ENCODE data around the gene PSORS1C1. TPM values are rescaled to one million over a fixed set of nuclear protein-coding genes. Genes with fewer than 3 reads are reported as not detected.

PSORS1C1 gene
- total and polyA plus RNA-seq, 3 experiments from 2014 or later, result not detected

DNA sequence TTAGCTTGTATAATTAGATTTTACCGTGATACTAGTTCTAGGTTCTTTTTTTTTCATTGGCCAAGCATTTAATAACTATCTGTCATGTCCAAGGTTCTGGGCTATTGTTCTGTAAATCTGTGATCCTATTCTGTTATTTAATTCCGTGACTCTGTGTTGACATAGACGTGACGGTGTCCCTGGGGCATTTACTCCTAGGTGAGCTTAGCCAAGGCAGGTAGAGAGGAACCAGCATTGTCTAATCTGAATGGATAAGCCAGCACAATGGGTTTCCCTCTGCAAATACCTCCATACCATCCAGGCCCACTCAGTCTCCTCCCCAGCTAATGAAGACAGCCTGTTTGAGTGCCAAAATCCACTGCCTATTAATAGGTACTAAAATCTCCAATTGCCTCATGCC is 14.5 kb downstream of the PSORS1C1 start:
- H3K4me1 Mint-ChIP-seq, result peaks cover 6 to 7% (median 6%) of the 10 kb centered on the region in 3 donors
- no peak overlapping the region for H3K27ac Mint-ChIP-seq
- Histone ChIP-seq H3K9me3 (ENCODE audit: low read length) (no peaks in the 10 kb centered on the region), H3K27ac (ENCODE audit: low read depth, low read length) (no peak overlapping the region), H3K4me3 (ENCODE audit: low read length) (no peak overlapping the region), H3K27me3 (ENCODE audit: insufficient read depth, low read length, poor library complexity, severe bottlenecking) (peaks cover 4% of the 10 kb centered on the region), H3K4me1 (ENCODE audit: insufficient read depth, low read length) (no peaks in the 10 kb centered on the region), H3K36me3 (ENCODE audit: insufficient read depth, low read length) (no peaks in the 10 kb centered on the region)
- ChIA-PET POLR2A (no interaction called here), CTCF (interaction anchor here (0.9 to 2.3 kb wide), 9 partner anchors 9 to 216 kb away, joined by 3 to 10 read pairs (median 4); partner anchors contain the start of genes PSORS1C1, PSORS1C2 and VARS2)
- H3K9me3 Mint-ChIP-seq, result no peaks in the 10 kb centered on the region
- peaks cover 5 to 7% of the 10 kb centered on the region in 2 donors for H3K27me3 Mint-ChIP-seq
- H3K36me3 Mint-ChIP-seq, result no peaks in the 10 kb centered on the region
- no peak overlapping the region for H3K4me3 Mint-ChIP-seq
- no peak for DNase-seq

DNA sequence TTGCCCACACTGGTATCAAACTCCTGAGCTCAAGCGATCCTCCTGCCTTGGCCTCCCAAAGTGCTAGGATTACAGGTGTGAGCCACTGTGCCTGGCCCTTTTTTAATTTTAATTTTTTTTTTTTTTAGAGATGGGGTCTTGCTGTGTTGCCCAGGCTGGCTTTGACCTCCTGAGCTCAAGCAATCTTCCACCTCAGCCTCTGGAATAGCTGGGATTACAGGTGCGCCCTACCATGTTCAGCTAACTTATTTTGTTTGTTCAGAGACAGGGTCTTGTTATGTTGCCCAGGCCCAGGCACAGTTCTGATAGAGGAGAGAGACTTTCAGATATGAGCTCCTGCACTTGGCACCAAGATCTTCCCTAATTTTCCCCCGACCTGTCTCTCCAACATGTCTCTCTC is 16.2 kb downstream of the PSORS1C1 start:
- DNase-seq, result no peak
- Mint-ChIP-seq H3K27me3 (peaks cover 5 to 7% of the 10 kb centered on the region in 2 donors), H3K4me1 (peaks cover 6 to 7% (median 6%) of the 10 kb centered on the region in 3 donors), H3K36me3 (no peaks in the 10 kb centered on the region), H3K27ac (no peak overlapping the region), H3K4me3 (no peak overlapping the region), H3K9me3 (no peaks in the 10 kb centered on the region)
- H3K36me3 ChIP-seq (ENCODE audit: insufficient read depth, low read length), result no peaks in the 10 kb centered on the region
- H3K9me3 ChIP-seq (ENCODE audit: low read length), result no peaks in the 10 kb centered on the region
- H3K27ac ChIP-seq (ENCODE audit: low read depth, low read length), result no peak overlapping the region
- no peaks in the 10 kb centered on the region for H3K4me1 ChIP-seq (ENCODE audit: insufficient read depth, low read length)
- H3K4me3 ChIP-seq (ENCODE audit: low read length), result no peak overlapping the region
- H3K27me3 ChIP-seq (ENCODE audit: insufficient read depth, low read length, poor library complexity, severe bottlenecking), result peaks cover 4% of the 10 kb centered on the region
- ChIA-PET POLR2A (interaction anchor here (0.7 kb wide), 1 partner anchor 28 kb away, joined by 3 read pairs; no protein-coding TSS in a partner anchor), CTCF (interaction anchor here (2.3 to 13.1 kb wide), 2 partner anchors 62 to 237 kb away, joined by 5 to 80 read pairs; no protein-coding TSS in a partner anchor)

DNA sequence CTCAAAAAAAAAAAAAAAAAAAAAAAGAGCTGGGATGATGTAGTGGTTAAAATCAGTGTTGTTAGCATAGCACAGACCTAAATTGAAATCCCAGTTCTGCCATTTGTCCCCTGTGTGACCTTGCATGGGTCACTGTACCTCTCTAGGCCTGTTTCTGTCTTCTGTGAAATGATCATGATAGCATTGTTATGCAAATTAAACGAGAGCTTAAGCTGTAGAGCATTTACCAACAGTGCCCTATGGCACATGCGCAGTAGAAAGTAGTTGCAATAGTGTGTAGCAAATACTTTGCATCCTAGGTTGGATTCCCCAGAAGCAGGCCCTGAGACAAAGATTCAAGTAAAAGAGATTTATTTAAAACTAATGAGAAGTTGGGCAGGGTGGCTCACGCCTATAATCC is 17.0 kb downstream of the PSORS1C1 start:
- H3K27me3 Mint-ChIP-seq, result peaks cover 5 to 7% of the 10 kb centered on the region in 2 donors
- CTCF ChIA-PET, result interaction anchor here (13.1 kb wide), 1 partner anchor 236 kb away, joined by 80 read pairs; no protein-coding TSS in a partner anchor
- peaks cover 6 to 7% (median 6%) of the 10 kb centered on the region in 3 donors for H3K4me1 Mint-ChIP-seq
- Histone ChIP-seq H3K4me1 (ENCODE audit: insufficient read depth, low read length) (no peaks in the 10 kb centered on the region), H3K4me3 (ENCODE audit: low read length) (no peak overlapping the region), H3K27ac (ENCODE audit: low read depth, low read length) (no peak overlapping the region), H3K9me3 (ENCODE audit: low read length) (no peaks in the 10 kb centered on the region), H3K36me3 (ENCODE audit: insufficient read depth, low read length) (no peaks in the 10 kb centered on the region), H3K27me3 (ENCODE audit: insufficient read depth, low read length, poor library complexity, severe bottlenecking) (peaks cover 4% of the 10 kb centered on the region)
- no peak overlapping the region for H3K4me3 Mint-ChIP-seq
- no peaks in the 10 kb centered on the region for H3K9me3 Mint-ChIP-seq
- POLR2A ChIA-PET, result interaction anchor here (0.7 kb wide), 1 partner anchor 79 kb away, joined by 6 read pairs; no protein-coding TSS in a partner anchor
- DNase-seq, result no peak
- no peaks in the 10 kb centered on the region for H3K36me3 Mint-ChIP-seq
- H3K27ac Mint-ChIP-seq, result peak overlapping the region in 1 of 8 donors; percentile 52

DNA sequence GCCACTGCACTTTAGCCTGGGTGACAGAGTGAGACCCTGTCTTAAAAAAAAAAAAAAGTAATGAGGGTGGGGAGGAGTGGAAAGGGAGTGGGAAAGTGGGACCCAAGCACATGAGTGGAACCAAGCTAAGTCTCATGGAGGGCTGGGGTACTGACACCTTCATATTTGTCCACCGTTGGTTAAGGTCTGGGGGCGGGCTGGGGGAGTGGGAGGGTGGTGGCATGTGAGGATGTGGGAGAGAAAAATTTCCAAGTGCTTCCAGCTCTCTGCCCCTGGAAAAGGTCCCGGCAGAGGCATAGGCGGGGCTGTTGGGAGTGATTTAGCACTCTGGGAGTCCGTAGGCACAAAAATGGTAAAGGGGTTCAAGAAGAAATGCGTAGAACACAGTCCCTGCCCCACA is 18.2 kb downstream of the PSORS1C1 start:
- H3K4me1 Mint-ChIP-seq, result peaks cover 11% of the 10 kb centered on the region in 3 donors
- DNase-seq, result no peak
- no peak overlapping the region for H3K27ac Mint-ChIP-seq
- no peak overlapping the region for H3K4me3 Mint-ChIP-seq
- H3K9me3 Mint-ChIP-seq, result no peaks in the 10 kb centered on the region
- H3K4me1 ChIP-seq (ENCODE audit: insufficient read depth, low read length), result peaks cover 4% of the 10 kb centered on the region
- H3K36me3 Mint-ChIP-seq, result no peaks in the 10 kb centered on the region
- H3K27ac ChIP-seq (ENCODE audit: low read depth, low read length), result no peak overlapping the region
- CTCF ChIA-PET, result interaction anchor here (0.7 to 13.1 kb wide), 3 partner anchors 46 to 235 kb away, joined by 3 to 80 read pairs (median 4); no protein-coding TSS in a partner anchor
- no peaks in the 10 kb centered on the region for H3K36me3 ChIP-seq (ENCODE audit: insufficient read depth, low read length)
- no peaks in the 10 kb centered on the region for H3K9me3 ChIP-seq (ENCODE audit: low read length)
- peaks cover 4% of the 10 kb centered on the region for H3K27me3 ChIP-seq (ENCODE audit: insufficient read depth, low read length, poor library complexity, severe bottlenecking)
- POLR2A ChIA-PET, result no interaction called here
- no peak overlapping the region for H3K4me3 ChIP-seq (ENCODE audit: low read length)
- peaks cover 5 to 7% of the 10 kb centered on the region in 2 donors for H3K27me3 Mint-ChIP-seq

DNA sequence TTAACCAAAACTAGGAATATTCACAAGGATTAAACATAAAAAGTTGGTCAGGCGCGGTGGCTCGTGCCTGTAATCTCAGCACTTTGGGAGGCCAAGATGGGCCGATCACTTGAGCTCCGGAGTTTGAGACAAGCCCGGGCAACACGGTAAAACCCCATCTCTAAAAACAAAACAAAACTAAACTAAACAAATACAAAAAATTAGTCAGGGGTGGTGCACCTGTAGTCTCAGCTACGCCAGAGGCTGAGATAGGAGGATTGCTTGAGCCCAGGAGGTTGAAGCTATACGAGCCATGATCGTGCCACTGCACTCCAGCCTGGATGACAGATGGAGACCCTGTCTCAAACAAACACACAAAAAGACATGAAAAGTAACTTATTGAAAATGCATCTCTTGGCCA is 21.1 kb downstream of the PSORS1C1 start:
- ChIA-PET POLR2A (no interaction called here), CTCF (interaction anchor here (1.9 to 13.1 kb wide), 3 partner anchors 12 to 232 kb away, joined by 6 to 80 read pairs (median 27); no protein-coding TSS in a partner anchor)
- H3K27ac Mint-ChIP-seq, result no peak overlapping the region
- Histone ChIP-seq H3K36me3 (ENCODE audit: insufficient read depth, low read length) (no peaks in the 10 kb centered on the region), H3K27ac (ENCODE audit: low read depth, low read length) (no peak overlapping the region), H3K4me1 (ENCODE audit: insufficient read depth, low read length) (peaks cover 5% of the 10 kb centered on the region), H3K27me3 (ENCODE audit: insufficient read depth, low read length, poor library complexity, severe bottlenecking) (peaks cover 4% of the 10 kb centered on the region), H3K4me3 (ENCODE audit: low read length) (no peak overlapping the region), H3K9me3 (ENCODE audit: low read length) (no peaks in the 10 kb centered on the region)
- no peak overlapping the region for H3K4me3 Mint-ChIP-seq
- peaks cover 4 to 6% (median 5%) of the 10 kb centered on the region in 3 donors for H3K4me1 Mint-ChIP-seq
- H3K36me3 Mint-ChIP-seq, result no peaks in the 10 kb centered on the region
- peaks cover 0 to 2% of the 10 kb centered on the region in 2 donors for H3K27me3 Mint-ChIP-seq
- H3K9me3 Mint-ChIP-seq, result no peaks in the 10 kb centered on the region
- DNase-seq, result no peak

DNA sequence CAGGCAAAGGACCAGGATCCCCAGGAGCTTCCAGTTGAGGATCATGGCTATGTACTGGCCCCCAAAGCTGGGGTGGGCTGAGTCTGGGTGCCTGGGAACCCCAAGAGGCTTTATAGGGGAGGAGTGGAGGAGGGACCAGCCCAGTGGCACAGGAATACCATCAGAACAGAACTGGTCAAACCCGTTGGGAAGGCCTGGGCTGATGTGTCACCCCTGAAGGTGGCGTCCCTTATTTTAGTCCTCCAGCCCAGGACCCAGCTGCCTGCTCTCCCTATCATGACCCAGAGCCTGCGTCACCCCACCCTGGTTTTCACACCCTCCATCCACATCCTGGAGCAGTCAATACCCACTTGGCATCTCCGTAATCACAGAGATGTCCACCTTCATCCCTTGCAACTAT is 24.4 kb downstream of the PSORS1C1 start, which contains the start of gene PSORS1C2:
Gene PSORS1C2, minus strand, starts transcription at position 85 of the 400 bp plus-strand sequence. Its CDS starts 40 bp downstream, at position 45.
- Histone ChIP-seq H3K27me3 (ENCODE audit: insufficient read depth, low read length, poor library complexity, severe bottlenecking) (no peaks in the 10 kb centered on the region), H3K4me1 (ENCODE audit: insufficient read depth, low read length) (peaks cover 5% of the 10 kb centered on the region), H3K9me3 (ENCODE audit: low read length) (no peaks in the 10 kb centered on the region), H3K27ac (ENCODE audit: low read depth, low read length) (no peak within 1 kb of the TSS), H3K4me3 (ENCODE audit: low read length) (no peak within 1 kb of the TSS), H3K36me3 (ENCODE audit: insufficient read depth, low read length) (no peaks in the 10 kb centered on the region)
- Mint-ChIP-seq H3K4me1 (peaks cover 4 to 6% (median 5%) of the 10 kb centered on the region in 3 donors), H3K9me3 (no peaks in the 10 kb centered on the region), H3K27me3 (no peaks in the 10 kb centered on the region), H3K36me3 (peaks cover 0 to 12% (median 0%) of the 10 kb centered on the region in 3 donors), H3K4me3 (peak within 1 kb of the TSS in 2 of 7 donors; percentile 44 to 79), H3K27ac (peak within 1 kb of the TSS in 1 of 8 donors; percentile 41)
- ChIA-PET POLR2A (no interaction called here), CTCF (interaction anchor here (0.8 to 13.1 kb wide), 7 partner anchors 10 to 228 kb away, joined by 3 to 80 read pairs (median 4); no protein-coding TSS in a partner anchor)
- no peak for DNase-seq

DNA sequence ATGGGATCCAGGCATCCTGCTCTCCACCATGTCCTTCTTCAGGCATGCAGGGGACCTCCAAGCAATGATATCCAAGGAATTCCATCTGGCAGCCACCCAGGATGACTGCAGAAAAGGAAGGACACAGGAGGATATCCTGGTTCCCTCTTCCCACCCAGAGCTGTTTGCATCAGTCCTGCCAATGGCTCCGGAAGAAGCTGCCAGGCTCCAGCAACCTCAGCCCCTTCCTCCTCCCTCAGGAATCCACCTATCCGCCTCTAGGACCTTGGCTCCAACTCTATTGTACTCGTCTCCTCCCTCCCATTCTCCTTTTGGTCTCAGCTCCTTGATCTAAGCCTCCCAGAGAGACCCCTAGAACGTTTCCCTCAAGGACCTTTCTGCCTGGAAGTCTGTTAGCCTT is 25.0 kb downstream of the PSORS1C1 start:
- ChIA-PET POLR2A (no interaction called here), CTCF (interaction anchor here (1.0 to 13.1 kb wide), 5 partner anchors 10 to 228 kb away, joined by 3 to 80 read pairs (median 10); no protein-coding TSS in a partner anchor)
- Mint-ChIP-seq H3K9me3 (no peaks in the 10 kb centered on the region), H3K4me3 (no peak overlapping the region), H3K27ac (peak overlapping the region in 1 of 8 donors; percentile 41), H3K27me3 (no peaks in the 10 kb centered on the region), H3K4me1 (peaks cover 4 to 6% (median 5%) of the 10 kb centered on the region in 3 donors), H3K36me3 (peaks cover 0 to 17% (median 0%) of the 10 kb centered on the region in 3 donors)
- H3K4me1 ChIP-seq (ENCODE audit: insufficient read depth, low read length), result peaks cover 5% of the 10 kb centered on the region
- H3K9me3 ChIP-seq (ENCODE audit: low read length), result no peaks in the 10 kb centered on the region
- no peak for DNase-seq
- no peak overlapping the region for H3K4me3 ChIP-seq (ENCODE audit: low read length)
- H3K36me3 ChIP-seq (ENCODE audit: insufficient read depth, low read length), result no peaks in the 10 kb centered on the region
- H3K27ac ChIP-seq (ENCODE audit: low read depth, low read length), result no peak overlapping the region
- no peaks in the 10 kb centered on the region for H3K27me3 ChIP-seq (ENCODE audit: insufficient read depth, low read length, poor library complexity, severe bottlenecking)

DNA sequence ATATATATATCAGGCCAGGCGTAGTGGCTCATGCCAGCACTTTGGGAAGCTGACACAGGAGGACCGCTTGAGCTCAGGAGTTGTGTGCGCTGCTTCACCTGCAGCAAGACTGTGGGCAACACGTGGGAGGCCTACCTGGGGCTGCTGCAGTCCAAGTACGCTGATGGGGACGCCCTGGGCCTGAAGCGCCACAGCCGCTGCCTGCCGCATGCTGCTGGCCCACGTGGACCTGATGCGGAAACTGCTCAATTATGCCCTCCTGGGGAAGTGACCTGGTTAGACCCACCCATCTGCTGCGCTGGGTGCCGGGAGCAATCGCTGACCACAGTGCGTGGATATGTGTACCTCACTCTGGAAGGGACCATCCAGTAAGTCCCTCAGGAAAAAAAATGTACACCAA is 26.0 kb downstream of the PSORS1C1 start:
- Mint-ChIP-seq H3K36me3 (peaks cover 0 to 25% (median 0%) of the 10 kb centered on the region in 3 donors), H3K27me3 (no peaks in the 10 kb centered on the region), H3K9me3 (no peaks in the 10 kb centered on the region), H3K27ac (no peak overlapping the region), H3K4me1 (peaks cover 4 to 6% (median 5%) of the 10 kb centered on the region in 3 donors), H3K4me3 (no peak overlapping the region)
- ChIA-PET CTCF (interaction anchor here (1.8 to 13.1 kb wide), 3 partner anchors 19 to 227 kb away, joined by 3 to 80 read pairs (median 27); no protein-coding TSS in a partner anchor), POLR2A (no interaction called here)
- H3K36me3 ChIP-seq (ENCODE audit: insufficient read depth, low read length), result no peaks in the 10 kb centered on the region
- no peak overlapping the region for H3K27ac ChIP-seq (ENCODE audit: low read depth, low read length)
- no peaks in the 10 kb centered on the region for H3K9me3 ChIP-seq (ENCODE audit: low read length)
- H3K27me3 ChIP-seq (ENCODE audit: insufficient read depth, low read length, poor library complexity, severe bottlenecking), result no peaks in the 10 kb centered on the region
- H3K4me1 ChIP-seq (ENCODE audit: insufficient read depth, low read length), result peaks cover 5% of the 10 kb centered on the region
- H3K4me3 ChIP-seq (ENCODE audit: low read length), result no peak overlapping the region
- no peak for DNase-seq

Measured in CD8-positive, alpha-beta memory T cell (primary cell).